Rectal smooth muscle tissue (tissue), 1 donor: ENCODE data around the gene CYP20A1.
A peak's percentile ranks its signal among the peaks of the same experiment; 100 is the strongest.
"Not testable (repeated sequence)": the region's sequence is repeated elsewhere in the genome, so short reads cannot be mapped to it uniquely, and the experiment has no call there.

ENCODE experiments used
- H3K27ac ChIP-seq: one replicate; pipeline ENCODE4 v1.7.0; 2013; ENCODE audit warnings: low read depth, low read length, inconsistent platforms
- H3K27me3 ChIP-seq: one replicate; pipeline ENCODE4 v1.7.0; 2013; ENCODE audit warnings: low read length; ENCODE audit not compliant: control insufficient read depth, insufficient read depth
- H3K36me3 ChIP-seq: one replicate; pipeline ENCODE4 v1.7.0; 2013; ENCODE audit warnings: low read length; ENCODE audit not compliant: control insufficient read depth, insufficient read depth
- H3K4me1 ChIP-seq: one replicate; pipeline ENCODE4 v1.7.0; 2013; ENCODE audit warnings: low read length; ENCODE audit not compliant: control insufficient read depth, insufficient read depth
- H3K4me3 ChIP-seq: one replicate; pipeline ENCODE4 v1.7.0; 2013; ENCODE audit warnings: low read length
- H3K9ac ChIP-seq: one replicate; pipeline ENCODE4 v1.7.0; 2013; ENCODE audit warnings: low read length

The CYP20A1 gene

DNA sequence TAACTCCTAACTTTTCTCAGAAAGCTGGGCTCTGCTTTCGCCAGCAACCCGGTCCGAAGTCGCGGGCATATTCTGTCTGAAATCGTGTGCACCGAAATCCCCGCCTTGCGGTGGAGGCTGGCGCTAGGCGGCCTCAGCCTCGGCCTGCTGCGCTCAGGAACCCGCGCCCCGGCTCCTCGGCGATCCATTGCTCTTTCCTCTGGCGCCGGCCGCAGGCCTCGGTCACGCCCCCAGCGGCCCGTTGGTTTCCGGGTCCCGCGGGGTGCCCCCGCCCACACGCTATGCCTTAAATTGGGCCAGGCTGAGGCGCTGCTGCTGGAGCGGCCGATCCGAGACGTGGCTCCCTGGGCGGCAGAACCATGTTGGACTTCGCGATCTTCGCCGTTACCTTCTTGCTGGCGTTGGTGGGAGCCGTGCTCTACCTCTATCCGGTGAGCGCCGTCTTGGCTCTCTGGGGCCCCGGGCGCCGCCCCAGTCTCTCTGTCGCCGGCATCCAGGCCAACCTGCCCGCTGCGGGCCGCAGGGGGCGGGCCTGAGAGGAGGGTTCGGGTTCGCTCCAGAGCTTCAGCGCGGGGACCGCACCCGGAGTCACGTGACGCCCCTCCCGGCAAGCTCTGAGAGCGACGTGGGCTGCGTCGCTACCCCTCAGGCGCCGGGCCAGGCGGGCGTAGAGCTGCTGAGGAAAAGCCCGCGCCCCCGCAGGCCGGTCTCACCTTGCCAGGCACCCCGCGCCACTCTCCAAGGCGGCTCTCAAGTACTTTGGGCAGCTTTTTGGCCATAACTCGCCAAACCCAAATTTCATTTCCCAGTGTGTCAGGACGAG lies at the start of gene CYP20A1:
Gene CYP20A1 (plus strand): TSS at position 315 of the 823 bp plus-strand sequence. CDS start 45 bp downstream, at position 360.
- H3K9ac ChIP-seq = peak within 1 kb of the TSS; percentile 76
- peak within 1 kb of the TSS; percentile 96 for H3K27ac ChIP-seq
- peaks cover 9% of the 10 kb centered on the region for H3K4me1 ChIP-seq
- no peaks in the 10 kb centered on the region for H3K27me3 ChIP-seq
- H3K36me3 ChIP-seq = no peaks in the 10 kb centered on the region
- H3K4me3 ChIP-seq = peak within 1 kb of the TSS; percentile 63

GRCh38 chr2:203190547-203190946 lies 48.3 kb upstream of the CYP20A1 start:
- not testable (repeated sequence) for H3K9ac ChIP-seq, H3K27ac ChIP-seq, H3K4me3 ChIP-seq, H3K27me3 ChIP-seq, H3K4me1 ChIP-seq
- peaks cover 15% of the 10 kb centered on the region for H3K36me3 ChIP-seq

- H3K36me3 ChIP-seq = peaks cover 12% of the 10 kb centered on the region
Observed at GRCh38 chr2:203191026-203191425, 47.8 kb upstream of the CYP20A1 start.

GRCh38 chr2:203191961-203192360 lies 46.9 kb upstream of the CYP20A1 start:
- Histone ChIP-seq H3K36me3 (peaks cover 14% of the 10 kb centered on the region), H3K9ac (no peak overlapping the region), H3K27ac (no peak overlapping the region), H3K4me1 (no peaks in the 10 kb centered on the region), H3K4me3 (no peak overlapping the region), H3K27me3 (no peaks in the 10 kb centered on the region)

More at GRCh38 chr2:203191026-203191425, 47.8 kb upstream of the CYP20A1 start:
- H3K27ac ChIP-seq, H3K9ac ChIP-seq, H3K4me1 ChIP-seq, H3K4me3 ChIP-seq, H3K27me3 ChIP-seq: not testable (repeated sequence)

DNA sequence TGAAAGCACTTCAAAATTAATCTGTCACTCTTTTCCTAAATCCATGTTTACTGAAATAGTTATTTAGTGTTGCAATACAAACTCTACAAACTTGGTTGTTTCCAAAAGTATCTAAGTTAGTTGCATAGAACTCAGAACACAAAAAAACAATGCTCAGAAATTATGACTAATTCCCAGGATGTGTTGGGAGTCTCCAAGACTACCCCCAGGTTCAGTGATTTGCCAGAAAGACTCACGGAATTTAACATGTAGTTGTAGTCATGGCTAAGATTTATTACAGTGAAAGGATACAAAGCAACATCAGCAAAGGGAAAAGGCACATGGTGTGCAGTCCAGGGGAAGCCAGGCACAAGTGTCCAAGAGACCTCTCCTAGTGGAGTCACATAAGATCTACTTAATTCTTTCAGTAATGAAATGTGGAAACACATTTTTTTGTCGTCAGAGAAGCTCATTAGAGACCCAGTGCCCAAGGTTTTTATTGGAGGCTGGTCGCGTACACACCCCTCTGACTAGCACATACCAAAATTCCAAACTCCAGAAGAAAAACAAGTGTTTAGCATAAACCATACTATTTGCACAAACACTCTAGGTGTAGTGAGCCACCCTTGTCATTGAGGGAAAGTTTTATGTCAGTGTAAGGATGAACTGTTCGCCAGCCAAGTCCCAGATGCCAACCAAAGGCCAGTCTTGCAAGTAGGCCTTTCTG lies 43.3 kb upstream of the CYP20A1 start:
- Histone ChIP-seq H3K36me3 (peaks cover 16% of the 10 kb centered on the region), H3K9ac (no peak overlapping the region), H3K4me1 (no peaks in the 10 kb centered on the region), H3K27ac (no peak overlapping the region), H3K27me3 (no peaks in the 10 kb centered on the region), H3K4me3 (no peak overlapping the region)

- Histone ChIP-seq H3K27me3 (no peaks in the 10 kb centered on the region), H3K36me3 (peaks cover 4% of the 10 kb centered on the region)
Observed at GRCh38 chr2:203200866-203201265, 38.0 kb upstream of the CYP20A1 start.

DNA sequence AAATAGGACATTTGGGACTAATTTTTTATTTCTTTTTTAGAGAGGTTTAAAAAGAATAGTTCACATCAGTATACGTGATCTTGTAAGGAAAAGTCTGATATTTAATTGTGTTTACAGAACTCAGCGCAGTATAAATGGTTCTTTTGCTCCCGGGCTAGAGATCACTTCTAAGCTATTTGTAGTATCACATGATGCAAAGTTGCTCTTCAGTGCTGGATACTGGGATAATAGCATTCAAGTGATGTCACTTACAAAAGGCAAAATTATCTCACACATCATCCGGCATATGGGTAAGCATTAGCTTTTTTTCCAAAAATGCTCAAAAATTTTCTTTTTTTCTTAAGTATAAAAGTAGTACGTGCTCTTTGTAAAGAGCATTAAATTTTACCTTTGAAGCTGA lies 37.4 kb upstream of the CYP20A1 start:
- H3K27ac ChIP-seq = no peak overlapping the region
- no peak overlapping the region for H3K9ac ChIP-seq
- H3K27me3 ChIP-seq = no peaks in the 10 kb centered on the region
- H3K4me1 ChIP-seq = no peaks in the 10 kb centered on the region
- H3K36me3 ChIP-seq = peaks cover 2% of the 10 kb centered on the region
- no peak overlapping the region for H3K4me3 ChIP-seq

More at GRCh38 chr2:203200866-203201265, 38.0 kb upstream of the CYP20A1 start:
- H3K4me3 ChIP-seq = no peak overlapping the region
- no peaks in the 10 kb centered on the region for H3K4me1 ChIP-seq
- no peak overlapping the region for H3K27ac ChIP-seq
- H3K9ac ChIP-seq = no peak overlapping the region

GRCh38 chr2:203209538-203209937 lies 29.3 kb upstream of the CYP20A1 start:
- H3K27ac ChIP-seq = no peak overlapping the region
- H3K36me3 ChIP-seq = peaks cover 2% of the 10 kb centered on the region

GRCh38 chr2:203225423-203226039 lies 13.3 kb upstream of the CYP20A1 start:
- H3K27ac ChIP-seq = no peak overlapping the region
- H3K9ac ChIP-seq = no peak overlapping the region
- H3K27me3 ChIP-seq = no peaks in the 10 kb centered on the region
- no peaks in the 10 kb centered on the region for H3K4me1 ChIP-seq
- H3K4me3 ChIP-seq = no peak overlapping the region
- no peaks in the 10 kb centered on the region for H3K36me3 ChIP-seq

More at GRCh38 chr2:203209538-203209937, 29.3 kb upstream of the CYP20A1 start:
- H3K4me1 ChIP-seq = no peaks in the 10 kb centered on the region
- H3K4me3 ChIP-seq = no peak overlapping the region
- no peak overlapping the region for H3K9ac ChIP-seq
- no peaks in the 10 kb centered on the region for H3K27me3 ChIP-seq

DNA sequence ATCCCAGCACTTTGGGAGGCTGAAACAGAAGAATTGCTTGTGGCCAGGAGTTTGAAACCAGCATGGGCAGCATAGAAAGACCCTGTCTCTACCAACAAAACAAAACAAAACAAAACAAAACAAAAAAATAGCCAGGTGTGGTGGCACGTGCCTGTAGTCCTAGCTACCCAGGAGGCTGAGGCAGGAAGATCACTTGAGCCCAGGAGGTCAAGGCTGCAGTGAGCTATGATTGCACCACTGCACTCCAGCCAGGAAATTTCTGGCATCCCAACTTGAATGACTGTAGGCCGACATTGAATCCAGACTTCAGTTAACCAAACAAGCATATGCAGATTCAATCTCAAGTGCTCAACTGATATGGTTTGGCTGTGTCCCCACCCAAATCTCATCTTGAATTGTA lies 9.1 kb upstream of the CYP20A1 start:
- H3K27me3 ChIP-seq, H3K4me1 ChIP-seq, H3K27ac ChIP-seq, H3K36me3 ChIP-seq, H3K9ac ChIP-seq, H3K4me3 ChIP-seq: not testable (repeated sequence)

- Histone ChIP-seq H3K4me1 (peaks cover 9% of the 10 kb centered on the region), H3K36me3 (no peaks in the 10 kb centered on the region), H3K9ac (no peak overlapping the region), H3K27me3 (no peaks in the 10 kb centered on the region), H3K27ac (no peak overlapping the region), H3K4me3 (peak overlapping the region; percentile 63)
Observed at GRCh38 chr2:203237346-203238238, 1.2 kb upstream of the CYP20A1 start.
